GM12891 (cell line): ENCODE data around the gene IL1RAPL1.

Experiments used
- DNase-seq: peaks from one replicate; pipeline ENCODE4 v3.0.0; 2011; ENCODE audit warnings: low spot score; ENCODE audit not compliant: insufficient read length
- FAIRE-seq: peaks from 2 replicates; lab custom pipeline; 2011; peaks lifted over from hg19 to GRCh38; lab: Jason Lieb, UNC
- PAX5 ChIP-seq: IDR thresholded peaks from 2 replicates; pipeline ENCODE4 v1.6.1; 2011; ENCODE audit warnings: low read length, moderate library complexity, mild to moderate bottlenecking; ENCODE audit not compliant: insufficient read depth, severe bottlenecking
- POLR2A ChIP-seq: IDR thresholded peaks from 2 replicates; pipeline ENCODE4 v1.6.1; 2011; ENCODE audit warnings: low read depth, low read length, control low read depth
- POLR2AphosphoS5 ChIP-seq: IDR thresholded peaks from 2 replicates; pipeline ENCODE4 v1.6.1; 2011; ENCODE audit warnings: low read depth, low read length, control low read depth
- POU2F2 ChIP-seq: IDR thresholded peaks from 2 replicates; pipeline ENCODE4 v1.6.1; 2011; ENCODE audit warnings: low read depth, mild to moderate bottlenecking, control low read depth, low read length, moderate library complexity
- SPI1 ChIP-seq: IDR thresholded peaks from 2 replicates; pipeline ENCODE4 v1.6.1; 2011; ENCODE audit warnings: low read depth, low read length, control low read depth
- TAF1 ChIP-seq: IDR thresholded peaks from 2 replicates; pipeline ENCODE4 v1.6.1; 2011; ENCODE audit warnings: low read depth, low read length, control low read depth

The IL1RAPL1 gene

GRCh38 chrX:28625223-28625622 lies 38.0 kb downstream of the IL1RAPL1 start:
- FAIRE-seq (no peak), DNase-seq (no peak)
- no peak for TF ChIP-seq POU2F2
- TF ChIP-seq PAX5 = no peak
- TF ChIP-seq TAF1 = no peak
- no peak for TF ChIP-seq POLR2AphosphoS5
- no peak for TF ChIP-seq SPI1
- no peak for TF ChIP-seq POLR2A

- DNase-seq = no peak
- no peak for TF ChIP-seq POU2F2
- TF ChIP-seq SPI1 = no peak
- no peak for TF ChIP-seq POLR2AphosphoS5
- no peak for TF ChIP-seq POLR2A
- TF ChIP-seq TAF1 = no peak
- TF ChIP-seq PAX5 = no peak
- FAIRE-seq = no peak
Observed at GRCh38 chrX:28626515-28626914, 39.3 kb downstream of the IL1RAPL1 start.

GRCh38 chrX:28628120-28628519 lies 40.9 kb downstream of the IL1RAPL1 start:
- DNase-seq (no peak), FAIRE-seq (no peak)
- TF ChIP-seq POLR2AphosphoS5 (no peak), PAX5 (no peak), SPI1 (no peak), TAF1 (no peak), POLR2A (no peak), POU2F2 (no peak)

- no peak for FAIRE-seq
- TF ChIP-seq TAF1 (no peak), POLR2A (no peak), SPI1 (no peak), POLR2AphosphoS5 (no peak), POU2F2 (no peak), PAX5 (no peak)
- DNase-seq = no peak
Observed at GRCh38 chrX:28638775-28639174, 51.5 kb downstream of the IL1RAPL1 start.

GRCh38 chrX:28639451-28639850 lies 52.2 kb downstream of the IL1RAPL1 start:
- FAIRE-seq = no peak
- TF ChIP-seq POLR2A = no peak
- TF ChIP-seq SPI1 = no peak
- TF ChIP-seq PAX5 = no peak
- TF ChIP-seq TAF1 = no peak
- TF ChIP-seq POLR2AphosphoS5 = no peak
- TF ChIP-seq POU2F2 = no peak
- no peak for DNase-seq

- DNase-seq = no peak
- no peak for FAIRE-seq
- TF ChIP-seq POU2F2 (no peak), TAF1 (no peak), POLR2AphosphoS5 (no peak), PAX5 (no peak), SPI1 (no peak), POLR2A (no peak)
Observed at GRCh38 chrX:28649541-28649940, 62.3 kb downstream of the IL1RAPL1 start.

- FAIRE-seq = no peak
- TF ChIP-seq POLR2AphosphoS5 (no peak), POLR2A (no peak), POU2F2 (no peak), SPI1 (no peak), PAX5 (no peak), TAF1 (no peak)
- no peak for DNase-seq
Observed at GRCh38 chrX:28651186-28651585, 63.9 kb downstream of the IL1RAPL1 start.

- FAIRE-seq (no peak), DNase-seq (no peak)
- TF ChIP-seq SPI1 (no peak), POU2F2 (no peak), TAF1 (no peak), POLR2A (no peak), PAX5 (no peak), POLR2AphosphoS5 (no peak)
Observed at GRCh38 chrX:28659269-28659668, 72.0 kb downstream of the IL1RAPL1 start.

GRCh38 chrX:28665778-28666177 lies 78.5 kb downstream of the IL1RAPL1 start:
- TF ChIP-seq POLR2AphosphoS5 (no peak), TAF1 (no peak), SPI1 (no peak), PAX5 (no peak), POLR2A (no peak), POU2F2 (no peak)
- DNase-seq = no peak
- FAIRE-seq = no peak

- TF ChIP-seq POLR2A = no peak
- TF ChIP-seq PAX5 = no peak
- no peak for TF ChIP-seq TAF1
- no peak for TF ChIP-seq POLR2AphosphoS5
- TF ChIP-seq SPI1 = no peak
- no peak for TF ChIP-seq POU2F2
- FAIRE-seq (no peak), DNase-seq (no peak)
Observed at GRCh38 chrX:28668303-28668702, 81.1 kb downstream of the IL1RAPL1 start.
